ENCODE results near the gene PALLD. TPM values are rescaled to one million over a fixed set of nuclear protein-coding genes. Genes with fewer than 3 reads are reported as not detected.

Gene PALLD
- total RNA-seq, 1 donor from 2014 or later, result 85.7 TPM

GRCh38 chr4:168797194-168797593, 300.3 kb downstream of the PALLD start:
- Histone ChIP-seq H3K9me3 (ENCODE audit: low read depth) (no peaks in the 10 kb centered on the region), H3K27me3 (no peaks in the 10 kb centered on the region), H4K20me1 (ENCODE audit: low read depth) (no peaks in the 10 kb centered on the region), H3K4me2 (no peak overlapping the region), H3F3A (ENCODE audit: low read depth) (peaks cover under 1% of the 10 kb centered on the region), H3K9ac (no peak overlapping the region), H2AFZ (replicated peaks) (no peak overlapping the region), H3K36me3 (no peaks in the 10 kb centered on the region), H3K4me1 (no peaks in the 10 kb centered on the region), H3K4me3 (no peak overlapping the region), H3K27ac (no peak overlapping the region), H3K79me2 (ENCODE audit: low read depth) (no peaks in the 10 kb centered on the region)
- Mint-ChIP-seq H3K36me3 (peaks cover 14% of the 10 kb centered on the region), H3K4me1 (peaks cover 10% of the 10 kb centered on the region), H3K27ac (no peak overlapping the region), H3K4me3 (no peak overlapping the region), H3K27me3 (ENCODE audit: insufficient read depth, low read depth) (peaks cover 6% of the 10 kb centered on the region), H3K9me3 (no peaks in the 10 kb centered on the region)
- no peak for DNase-seq (ENCODE audit: low spot score)
- TF ChIP-seq EZH2 (IDR thresholded peaks at IDR 0.05) (no peak), EZH2phosphoT487 (IDR thresholded peaks at IDR 0.05) (no peak), CTCF (IDR thresholded peaks at IDR 0.05) (no peak)

GRCh38 chr4:168797738-168798375, 301.0 kb downstream of the PALLD start:
- H3K27ac Mint-ChIP-seq, result no peak overlapping the region
- H3K27ac ChIP-seq, result no peak overlapping the region
- TF ChIP-seq EZH2phosphoT487 (IDR thresholded peaks at IDR 0.05), result no peak
- no peak for TF ChIP-seq EZH2 (IDR thresholded peaks at IDR 0.05)
- no peak for TF ChIP-seq CTCF (IDR thresholded peaks at IDR 0.05)
- H3K4me1 ChIP-seq, result no peaks in the 10 kb centered on the region
- no peaks in the 10 kb centered on the region for H3K27me3 ChIP-seq
- H3K9me3 Mint-ChIP-seq, result no peaks in the 10 kb centered on the region
- no peak overlapping the region for H3K9ac ChIP-seq
- peaks cover 6% of the 10 kb centered on the region for H3K27me3 Mint-ChIP-seq (ENCODE audit: insufficient read depth, low read depth)
- H3K9me3 ChIP-seq (ENCODE audit: low read depth), result no peaks in the 10 kb centered on the region
- no peaks in the 10 kb centered on the region for H3K79me2 ChIP-seq (ENCODE audit: low read depth)
- H3K4me2 ChIP-seq, result no peak overlapping the region
- peaks cover 3% of the 10 kb centered on the region for H3F3A ChIP-seq (ENCODE audit: low read depth)
- H3K4me3 Mint-ChIP-seq, result no peak overlapping the region
- no peaks in the 10 kb centered on the region for H4K20me1 ChIP-seq (ENCODE audit: low read depth)
- peaks cover 10% of the 10 kb centered on the region for H3K4me1 Mint-ChIP-seq
- H3K4me3 ChIP-seq, result no peak overlapping the region
- no peak overlapping the region for H2AFZ ChIP-seq (replicated peaks)
- peaks cover 14% of the 10 kb centered on the region for H3K36me3 Mint-ChIP-seq
- H3K36me3 ChIP-seq, result no peaks in the 10 kb centered on the region
- DNase-seq (ENCODE audit: low spot score), result no peak

- H3K27me3 ChIP-seq, result no peaks in the 10 kb centered on the region
- H4K20me1 ChIP-seq (ENCODE audit: low read depth), result no peaks in the 10 kb centered on the region
- Mint-ChIP-seq H3K27ac (no peak overlapping the region), H3K27me3 (ENCODE audit: insufficient read depth, low read depth) (no peaks in the 10 kb centered on the region), H3K4me1 (peaks cover 34% of the 10 kb centered on the region), H3K9me3 (no peaks in the 10 kb centered on the region), H3K4me3 (no peak overlapping the region), H3K36me3 (peaks cover 7% of the 10 kb centered on the region)
- H3K36me3 ChIP-seq, result no peaks in the 10 kb centered on the region
- H3F3A ChIP-seq (ENCODE audit: low read depth), result peaks cover 13% of the 10 kb centered on the region
- no peak overlapping the region for H2AFZ ChIP-seq (replicated peaks)
- H3K4me3 ChIP-seq, result no peak overlapping the region
- H3K4me1 ChIP-seq, result peaks cover 10% of the 10 kb centered on the region
- H3K9me3 ChIP-seq (ENCODE audit: low read depth), result no peaks in the 10 kb centered on the region
- no peak overlapping the region for H3K27ac ChIP-seq
- H3K79me2 ChIP-seq (ENCODE audit: low read depth), result no peaks in the 10 kb centered on the region
- TF ChIP-seq CTCF (IDR thresholded peaks at IDR 0.05) (no peak), EZH2 (IDR thresholded peaks at IDR 0.05) (no peak), EZH2phosphoT487 (IDR thresholded peaks at IDR 0.05) (no peak)
- no peak overlapping the region for H3K9ac ChIP-seq
- no peak overlapping the region for H3K4me2 ChIP-seq
- DNase-seq (ENCODE audit: low spot score), result no peak
Observed at GRCh38 chr4:168800926-168801325, 304.1 kb downstream of the PALLD start.
